ENCODE results near the gene RCVRN. TPM values are rescaled to one million over a fixed set of nuclear protein-coding genes. Genes with fewer than 3 reads are reported as not detected.

RCVRN gene
- total RNA-seq, 1 donor from 2014 or later: not detected

DNA sequence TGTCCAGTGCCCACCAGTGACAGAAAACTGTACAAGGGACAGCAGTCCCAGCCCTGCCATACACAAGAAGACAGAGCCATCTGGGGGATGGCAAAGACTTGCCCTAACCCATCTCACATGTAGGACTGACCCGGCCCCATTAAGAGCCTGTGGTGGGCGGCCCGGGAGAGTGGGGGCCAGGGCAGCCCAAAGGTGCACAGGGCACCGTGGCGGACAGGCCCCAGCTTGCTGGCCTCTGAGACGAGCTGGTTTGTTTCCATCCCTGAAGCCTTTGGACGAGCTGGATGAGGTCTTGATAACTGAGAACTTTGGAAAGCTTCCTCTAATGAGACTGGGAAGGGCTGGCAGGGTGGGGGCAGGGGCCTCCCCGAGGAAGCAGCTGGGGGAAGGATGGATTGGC lies 11.0 kb upstream of the RCVRN start:
- Histone ChIP-seq H3K27ac (no peak overlapping the region), H3K9me3 (no peaks in the 10 kb centered on the region), H3K27me3 (no peaks in the 10 kb centered on the region), H3K36me3 (no peaks in the 10 kb centered on the region), H3K4me3 (no peak overlapping the region), H3K4me1 (no peaks in the 10 kb centered on the region)
- no peak for DNase-seq (ENCODE audit: low spot score in 2 of 2)
- intact Hi-C loops (cut with DNase I): no loop called here
- no peak for TF ChIP-seq CTCF (IDR thresholded peaks at IDR 0.05)

DNA sequence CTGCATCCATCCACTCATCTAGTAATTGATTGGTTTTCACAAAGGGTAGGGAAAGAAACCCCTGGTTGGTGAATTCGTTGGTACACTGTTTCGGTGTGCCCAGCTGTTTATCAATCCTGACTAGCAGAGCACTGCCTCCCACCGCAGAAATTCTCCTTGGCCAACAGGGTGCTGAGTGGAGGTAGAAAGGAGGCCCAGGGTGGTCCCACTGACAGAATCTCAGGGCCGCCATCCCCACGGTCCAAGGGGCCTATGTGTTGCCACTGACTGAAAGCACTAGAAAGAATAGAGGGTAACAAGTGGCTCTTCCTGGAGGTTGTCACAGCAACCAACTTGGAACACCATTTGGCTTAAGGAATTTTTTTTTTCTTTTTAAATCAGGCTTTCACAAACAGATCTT lies 8.4 kb upstream of the RCVRN start:
- TF ChIP-seq CTCF (IDR thresholded peaks at IDR 0.05): no peak
- Histone ChIP-seq H3K27me3 (no peaks in the 10 kb centered on the region), H3K4me3 (no peak overlapping the region), H3K27ac (no peak overlapping the region), H3K4me1 (no peaks in the 10 kb centered on the region), H3K9me3 (no peaks in the 10 kb centered on the region), H3K36me3 (no peaks in the 10 kb centered on the region)
- DNase-seq (ENCODE audit: low spot score in 2 of 2): no peak
- intact Hi-C loops (cut with DNase I): no loop called here

- Histone ChIP-seq H3K4me1 (no peaks in the 10 kb centered on the region), H3K36me3 (no peaks in the 10 kb centered on the region), H3K4me3 (no peak overlapping the region), H3K9me3 (no peaks in the 10 kb centered on the region), H3K27me3 (no peaks in the 10 kb centered on the region), H3K27ac (no peak overlapping the region)
- intact Hi-C loops (cut with DNase I): no loop called here
- TF ChIP-seq CTCF (IDR thresholded peaks at IDR 0.05): no peak
- no peak for DNase-seq (ENCODE audit: low spot score in 2 of 2)
Measured at GRCh38 chr17:9912121-9913099, 7.3 kb upstream of the RCVRN start.

GRCh38 chr17:9911089-9911488 lies 6.0 kb upstream of the RCVRN start:
- H3K27me3 ChIP-seq: no peaks in the 10 kb centered on the region
- no peak overlapping the region for H3K27ac ChIP-seq
- intact Hi-C loops (cut with DNase I): no loop called here
- no peak for TF ChIP-seq CTCF (IDR thresholded peaks at IDR 0.05)
- no peaks in the 10 kb centered on the region for H3K9me3 ChIP-seq
- no peak for DNase-seq (ENCODE audit: low spot score in 2 of 2)
- H3K4me3 ChIP-seq: no peak overlapping the region
- no peaks in the 10 kb centered on the region for H3K36me3 ChIP-seq
- H3K4me1 ChIP-seq: no peaks in the 10 kb centered on the region

- H3K4me1 ChIP-seq: no peaks in the 10 kb centered on the region
- H3K36me3 ChIP-seq: no peaks in the 10 kb centered on the region
- H3K4me3 ChIP-seq: no peak overlapping the region
- H3K9me3 ChIP-seq: no peaks in the 10 kb centered on the region
- TF ChIP-seq CTCF (IDR thresholded peaks at IDR 0.05): no peak
- no peak overlapping the region for H3K27ac ChIP-seq
- no peaks in the 10 kb centered on the region for H3K27me3 ChIP-seq
- intact Hi-C loops (cut with DNase I): no loop called here
- no peak for DNase-seq (ENCODE audit: low spot score in 2 of 2)
Measured at GRCh38 chr17:9908649-9909042, 3.6 kb upstream of the RCVRN start.
